ENCODE results near the gene ADAMTS13.
A peak's percentile ranks its signal among the peaks of the same experiment; 100 is the strongest.

Gene ADAMTS13

DNA sequence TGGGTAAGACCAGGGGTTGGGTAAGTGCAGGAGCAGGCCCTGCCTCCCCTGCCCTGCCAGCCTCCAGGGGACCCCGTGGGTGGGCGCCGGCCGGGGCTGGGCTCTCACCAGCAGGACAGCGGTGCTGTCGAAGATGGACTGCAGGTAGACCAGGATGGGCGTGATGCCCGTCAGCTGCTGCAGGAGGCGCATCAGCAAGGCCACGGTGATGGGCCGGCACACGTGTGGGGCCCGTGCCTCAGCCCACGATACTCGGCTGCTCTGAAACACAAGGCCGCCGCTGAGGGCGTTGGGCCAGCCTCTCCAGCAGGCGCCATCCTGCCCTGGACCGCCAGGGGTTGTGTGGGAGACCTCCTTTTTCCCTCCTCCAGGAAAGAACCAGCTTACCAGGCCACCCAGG is 52.7 kb downstream of the ADAMTS13 start:
- no peak for DNase-seq

DNA sequence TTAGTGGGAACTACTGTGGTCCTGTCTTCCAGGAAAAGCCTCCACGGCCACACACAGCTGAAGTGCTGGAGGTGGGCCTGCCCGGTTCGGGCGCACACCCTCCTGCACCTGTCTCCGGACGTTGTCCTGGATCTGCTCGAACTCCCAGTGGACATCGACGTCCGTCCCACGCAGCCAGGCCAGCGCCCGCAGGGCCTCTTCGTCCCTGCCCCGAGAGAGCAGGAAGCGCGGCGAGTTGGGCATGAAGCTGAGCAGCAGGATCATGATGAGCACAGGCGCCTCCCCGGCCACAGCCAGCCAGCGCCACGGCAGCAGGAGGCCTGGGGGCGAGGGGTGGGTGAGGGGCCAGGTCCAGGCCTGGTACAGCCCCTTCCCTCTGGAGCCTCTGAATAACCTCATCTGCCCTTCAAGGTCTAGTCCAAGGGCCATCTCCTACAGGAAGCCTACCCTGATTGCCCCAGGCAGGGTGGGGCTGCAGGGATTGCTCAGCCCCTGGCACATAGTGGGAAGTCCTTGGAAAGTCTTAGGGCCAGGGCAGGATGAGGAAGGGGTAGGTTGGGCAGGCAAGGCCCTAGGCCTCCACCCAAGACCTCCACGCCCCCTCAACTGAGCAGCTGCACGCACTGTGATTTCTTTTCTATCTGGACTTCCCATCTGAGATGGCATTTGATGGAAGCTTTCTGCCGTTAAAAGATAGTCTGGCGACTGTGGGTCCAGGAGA is 53.3 kb downstream of the ADAMTS13 start:
- DNase-seq: no peak

GRCh38 chr9:133476036-133476931 is 54.1 kb downstream of the ADAMTS13 start:
- no peak for DNase-seq

DNA sequence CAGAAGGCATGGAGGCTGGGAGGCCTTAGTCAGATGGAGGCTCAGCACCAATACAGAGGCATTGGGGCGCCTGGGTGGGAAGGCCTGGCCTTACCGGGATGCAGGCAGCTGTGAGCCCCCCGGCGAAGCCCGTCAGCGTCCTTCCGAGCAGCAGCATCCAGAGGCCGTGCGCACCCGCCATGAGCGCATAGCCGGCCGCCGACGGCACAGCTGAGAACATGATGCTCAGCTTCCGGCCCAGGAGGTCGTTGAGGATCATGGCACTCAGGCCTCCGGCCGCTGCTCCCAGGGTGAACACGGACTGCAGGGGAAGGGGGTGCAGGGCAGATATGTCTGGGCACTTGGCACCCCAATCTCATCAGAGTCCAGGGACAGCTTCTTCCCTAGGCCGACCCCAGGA is 54.8 kb downstream of the ADAMTS13 start:
- DNase-seq: no peak

- DNase-seq: no peak
Observed at GRCh38 chr9:133477461-133477860, 55.3 kb downstream of the ADAMTS13 start.

- DNase-seq: no peak
Observed at GRCh38 chr9:133477992-133478850, 56.1 kb downstream of the ADAMTS13 start.

DNA sequence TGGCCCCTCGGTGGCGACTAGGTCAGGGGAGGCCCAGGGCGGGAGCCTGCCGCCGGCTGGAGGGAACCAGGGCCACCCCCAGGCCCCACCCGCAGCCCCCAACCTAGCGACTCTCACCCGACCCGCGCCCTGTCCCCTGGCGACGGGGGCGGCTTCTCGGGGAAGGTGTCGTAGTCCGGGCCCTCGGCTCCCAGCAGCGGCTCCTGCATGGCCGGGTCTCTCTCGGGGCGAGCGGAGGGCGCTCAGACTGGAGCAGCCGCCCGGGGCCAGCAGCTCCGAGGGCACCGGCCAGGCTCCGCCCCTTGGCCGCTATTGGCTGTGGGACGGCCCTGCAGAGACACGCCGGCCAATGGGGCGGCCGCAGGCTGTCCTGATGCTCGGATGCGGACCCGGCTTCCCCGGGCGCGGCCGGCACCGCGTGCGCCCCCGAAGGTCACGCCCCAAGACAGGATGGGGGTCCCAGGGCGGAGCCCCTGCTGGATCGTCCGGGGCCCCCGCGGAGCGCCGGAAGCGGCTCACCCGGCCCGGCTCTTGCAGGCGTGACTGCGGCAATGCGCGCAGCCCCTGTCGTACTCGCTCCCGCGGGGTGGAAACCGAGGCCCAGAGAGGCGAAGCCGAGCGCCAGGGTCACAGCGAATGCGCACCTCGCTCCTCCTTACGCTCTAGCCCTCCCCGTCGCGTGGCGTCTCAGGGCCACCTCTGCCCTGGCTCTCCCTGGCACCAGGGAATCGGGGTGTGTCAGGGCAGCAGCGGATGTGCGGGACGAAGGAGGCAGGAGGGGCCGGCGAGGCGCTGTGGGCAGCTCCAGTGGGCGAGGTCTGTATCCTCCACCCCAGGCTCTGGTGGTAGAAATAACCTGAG is 56.9 kb downstream of the ADAMTS13 start, which contains the start of gene SLC2A6:
Gene SLC2A6 (minus strand): TSS at position 249 of the 861 bp plus-strand sequence. CDS start 40 bp downstream, at position 209.
- peak; percentile 90 for DNase-seq

- DNase-seq: no peak
Observed at GRCh38 chr9:133483611-133484010, 61.4 kb downstream of the ADAMTS13 start.

GRCh38 chr9:133484671-133485437 is 62.7 kb downstream of the ADAMTS13 start:
- DNase-seq: no peak

GRCh38 chr9:133485531-133486260 is 63.5 kb downstream of the ADAMTS13 start:
- DNase-seq: no peak

- no peak for DNase-seq
Observed at GRCh38 chr9:133487331-133487725, 65.2 kb downstream of the ADAMTS13 start.

DNA sequence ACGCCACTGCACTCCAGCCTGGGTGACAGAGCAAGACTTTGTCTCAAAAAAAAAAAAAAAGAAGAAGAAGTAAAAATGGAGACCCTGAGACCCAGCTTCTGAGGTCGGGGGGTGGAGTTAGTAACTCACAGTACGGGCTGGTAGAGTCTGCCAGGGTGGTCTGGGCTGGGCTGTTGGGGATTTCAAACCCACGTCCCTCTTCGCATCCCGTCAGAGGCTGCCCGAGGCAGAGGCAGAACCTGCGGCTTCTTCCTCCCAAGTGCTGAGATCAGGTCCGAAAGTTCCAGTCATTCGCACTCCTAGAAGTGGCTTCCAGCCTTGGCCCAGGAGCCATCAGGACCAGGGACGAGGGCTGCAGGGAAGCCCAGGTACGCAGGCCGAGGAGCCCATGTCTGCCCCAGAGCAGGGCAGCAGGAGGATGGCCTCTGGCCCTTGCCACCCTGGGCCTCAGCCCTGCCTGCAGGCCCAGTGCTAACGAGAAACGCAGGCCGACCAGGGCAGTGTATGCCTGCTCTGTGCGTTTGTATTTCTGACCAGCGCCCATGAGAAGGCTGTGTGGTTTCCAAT is 66.6 kb downstream of the ADAMTS13 start:
- DNase-seq: no peak

- no peak for DNase-seq
Observed at GRCh38 chr9:133489253-133490190, 67.4 kb downstream of the ADAMTS13 start.

- no peak for DNase-seq
Observed at GRCh38 chr9:133490201-133490681, 68.1 kb downstream of the ADAMTS13 start.

DNA sequence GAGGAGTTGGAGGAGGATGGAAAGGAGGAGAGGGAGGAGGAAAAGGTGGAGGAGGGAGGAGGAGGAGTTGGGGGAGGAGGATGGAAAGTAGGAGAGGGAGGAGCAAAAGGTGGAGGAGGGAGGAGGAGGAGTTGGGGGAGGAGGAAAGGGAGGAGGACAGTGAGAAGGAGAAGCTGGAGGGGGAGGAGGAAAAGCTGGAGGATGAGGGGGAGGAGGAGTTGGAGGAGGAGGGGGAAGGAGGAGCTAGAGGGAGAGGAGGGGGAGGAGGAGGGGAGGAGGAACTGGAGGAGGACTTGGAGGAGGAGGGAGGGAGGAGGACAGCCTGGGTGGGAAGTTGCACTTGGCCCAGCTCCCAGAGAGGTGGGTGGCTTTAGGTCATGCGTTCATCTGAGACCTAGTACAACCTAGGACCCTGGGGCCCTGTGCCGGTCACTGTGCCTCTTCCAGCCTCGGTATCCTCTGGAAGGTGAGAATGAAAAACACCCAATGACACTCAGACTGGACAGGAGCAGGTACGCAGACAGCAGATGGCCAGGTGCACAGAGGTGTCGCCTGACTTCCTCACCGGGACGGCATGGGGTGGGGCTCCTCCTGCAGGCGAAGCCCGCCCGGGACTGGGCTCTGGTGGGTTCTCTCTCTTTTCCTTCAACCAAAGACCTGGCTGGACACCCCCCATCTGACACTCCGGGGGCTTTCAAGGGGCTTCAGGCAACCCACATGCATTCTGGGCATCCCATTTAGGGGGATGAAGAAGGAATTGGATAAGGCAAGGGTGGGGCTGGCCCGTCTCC is 68.9 kb downstream of the ADAMTS13 start:
- DNase-seq: no peak

DNA sequence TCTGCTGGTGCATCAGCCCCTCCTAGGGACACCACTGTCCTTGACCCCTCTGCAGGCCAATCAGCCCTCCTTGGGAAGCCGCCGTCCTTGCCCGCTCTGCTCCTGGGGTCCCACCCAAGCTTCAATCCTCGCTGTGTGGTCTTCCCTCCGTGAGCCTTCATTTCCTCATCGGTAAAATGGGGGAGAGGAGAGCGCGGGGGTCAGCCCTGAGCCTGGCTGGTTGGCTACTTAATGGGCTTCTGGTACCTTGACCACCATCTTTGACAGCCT is 69.4 kb downstream of the ADAMTS13 start:
- DNase-seq: no peak

DNA sequence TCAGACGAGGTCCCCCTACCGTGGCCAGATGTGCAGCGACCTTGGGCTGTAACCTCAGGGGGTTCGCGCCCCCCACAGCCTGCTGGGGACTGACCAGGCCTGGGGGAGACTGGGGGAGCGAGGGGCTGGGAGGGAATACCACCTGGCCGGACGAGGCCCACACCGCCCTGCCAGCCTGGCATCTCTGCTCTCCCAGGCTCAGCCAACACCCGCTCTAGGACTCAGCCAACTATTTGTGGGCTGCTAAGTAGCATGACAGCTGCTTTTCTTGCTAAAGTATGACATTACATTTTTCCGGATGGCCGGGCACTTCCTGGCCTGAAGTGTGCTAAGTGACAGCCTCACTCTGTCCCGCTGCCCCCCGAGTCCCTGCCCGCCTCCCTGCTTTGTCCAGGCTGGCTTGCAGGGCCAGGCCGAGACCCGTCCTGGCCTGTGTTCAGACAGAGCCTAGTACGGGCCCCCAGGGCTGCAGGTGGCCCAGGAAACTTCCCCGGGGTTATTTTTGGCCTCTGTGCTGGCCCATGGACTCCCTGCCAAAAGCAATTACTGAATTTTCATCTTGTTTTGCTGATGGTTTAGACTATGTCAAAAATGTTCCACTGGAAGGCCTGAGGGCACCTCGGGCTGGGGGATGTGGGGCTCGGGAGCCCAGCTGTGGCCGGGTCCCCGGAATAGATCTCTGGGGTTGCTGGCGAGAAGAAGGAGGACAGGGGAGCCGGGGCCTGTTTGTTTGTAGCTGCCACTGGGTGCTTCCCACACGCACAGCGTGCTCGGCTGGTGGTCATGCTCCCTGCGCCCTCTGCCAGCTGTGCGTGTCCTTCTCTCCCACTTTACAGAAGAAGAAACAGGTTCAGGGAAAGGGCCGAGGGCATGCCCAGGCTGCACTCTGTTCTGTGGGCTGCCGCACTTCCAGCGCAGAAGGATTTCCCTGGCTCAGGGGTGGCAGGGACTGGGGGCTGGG is 70.2 kb downstream of the ADAMTS13 start:
- DNase-seq: no peak

All from NCI-H510A (cell line).